Measurements from ENCODE around the gene URB2. TPM values are rescaled to one million over a fixed set of nuclear protein-coding genes. Genes with fewer than 3 reads are reported as not detected.
"Not testable (repeated sequence)": the region's sequence is repeated elsewhere in the genome, so short reads cannot be mapped to it uniquely, and the experiment has no call there.

URB2 gene
- total RNA-seq, 5 donors from 2014 or later (not counting 1 experiment from before 2014, with no cell fraction given), result 8.5 to 13.7 (median 12.7) TPM

GRCh38 chr1:229582715-229583114 lies 43.3 kb upstream of the URB2 start:
- Histone ChIP-seq H3K9me3 (no peaks in the 10 kb centered on the region), H3K4me3 (ENCODE audit: control insufficient read depth in 1 of 2, extremely low read depth in 1 of 2, low read length in 1 of 2) (no peak overlapping the region), H3K36me3 (ENCODE audit: control insufficient read depth in 2 of 2, extremely low read depth in 1 of 2, insufficient read depth in 1 of 2, low read length in 1 of 2) (no peaks in the 10 kb centered on the region), H3K27me3 (replicated peaks in 1 of 2; ENCODE audit: control insufficient read depth in 2 of 2, extremely low read depth in 1 of 2, insufficient read depth in 2 of 2, low read length in 1 of 2) (no peaks in the 10 kb centered on the region), H3K27ac (ENCODE audit: low read length) (no peak overlapping the region), H3K4me1 (ENCODE audit: control insufficient read depth in 1 of 2, extremely low read depth in 1 of 2, insufficient read depth in 2 of 2, low read length in 2 of 2) (no peaks in the 10 kb centered on the region)
- DNase-seq (no peak), ATAC-seq (replicated peaks in 1 of 4) (no peak)
- no CpG with 5 or more reads among the region's 4 CpGs for WGBS (ENCODE audit: insufficient coverage)
- Mint-ChIP-seq H3K27ac (no peak overlapping the region), H3K27me3 (peaks cover 4 to 6% of the 10 kb centered on the region in 2 donors), H3K36me3 (no peaks in the 10 kb centered on the region), H3K9me3 (no peaks in the 10 kb centered on the region), H3K4me3 (no peak overlapping the region), H3K4me1 (peaks cover 0 to 4% (median 0%) of the 10 kb centered on the region in 3 donors)
- ChIA-PET POLR2A (no interaction called here), CTCF (no interaction called here)

GRCh38 chr1:229585338-229585737 lies 40.7 kb upstream of the URB2 start:
- H3K9me3 Mint-ChIP-seq, result no peaks in the 10 kb centered on the region
- Histone ChIP-seq H3K27me3 (replicated peaks in 1 of 2; ENCODE audit: control insufficient read depth in 2 of 2, extremely low read depth in 1 of 2, insufficient read depth in 2 of 2, low read length in 1 of 2) (no peaks in the 10 kb centered on the region), H3K4me3 (ENCODE audit: control insufficient read depth in 1 of 2, extremely low read depth in 1 of 2, low read length in 1 of 2) (no peak overlapping the region), H3K36me3 (ENCODE audit: control insufficient read depth in 2 of 2, extremely low read depth in 1 of 2, insufficient read depth in 1 of 2, low read length in 1 of 2) (peaks cover 0 to 3% of the 10 kb centered on the region in 2 donors), H3K27ac (ENCODE audit: low read length) (no peak overlapping the region), H3K4me1 (ENCODE audit: control insufficient read depth in 1 of 2, extremely low read depth in 1 of 2, insufficient read depth in 2 of 2, low read length in 2 of 2) (no peaks in the 10 kb centered on the region), H3K9me3 (no peaks in the 10 kb centered on the region)
- no peaks in the 10 kb centered on the region for H3K4me1 Mint-ChIP-seq
- CTCF ChIA-PET, result interaction anchor here in 1 of 2 donors (0.6 kb wide), 1 partner anchor 70 kb away, joined by 6 read pairs; no protein-coding TSS in a partner anchor
- ATAC-seq (replicated peaks in 1 of 4) (no peak), DNase-seq (no peak)
- POLR2A ChIA-PET, result no interaction called here
- no peak overlapping the region for H3K27ac Mint-ChIP-seq
- no CpG with 5 or more reads among the region's 2 CpGs for WGBS (ENCODE audit: insufficient coverage)
- peaks cover 6% of the 10 kb centered on the region for H3K36me3 Mint-ChIP-seq
- peaks cover 0 to 3% of the 10 kb centered on the region in 2 donors for H3K27me3 Mint-ChIP-seq
- no peak overlapping the region for H3K4me3 Mint-ChIP-seq

- Mint-ChIP-seq H3K36me3 (peaks cover 33% of the 10 kb centered on the region), H3K4me3 (no peak overlapping the region), H3K9me3 (no peaks in the 10 kb centered on the region), H3K27me3 (no peaks in the 10 kb centered on the region), H3K27ac (no peak overlapping the region), H3K4me1 (no peaks in the 10 kb centered on the region)
- CTCF ChIA-PET, result no interaction called here
- Histone ChIP-seq H3K27ac (ENCODE audit: low read length) (no peak overlapping the region), H3K27me3 (replicated peaks in 1 of 2; ENCODE audit: control insufficient read depth in 2 of 2, extremely low read depth in 1 of 2, insufficient read depth in 2 of 2, low read length in 1 of 2) (no peaks in the 10 kb centered on the region), H3K9me3 (no peaks in the 10 kb centered on the region), H3K4me3 (ENCODE audit: control insufficient read depth in 1 of 2, extremely low read depth in 1 of 2, low read length in 1 of 2) (no peak overlapping the region), H3K4me1 (ENCODE audit: control insufficient read depth in 1 of 2, extremely low read depth in 1 of 2, insufficient read depth in 2 of 2, low read length in 2 of 2) (no peaks in the 10 kb centered on the region), H3K36me3 (ENCODE audit: control insufficient read depth in 2 of 2, extremely low read depth in 1 of 2, insufficient read depth in 1 of 2, low read length in 1 of 2) (peaks cover 3 to 32% of the 10 kb centered on the region in 2 donors)
- POLR2A ChIA-PET, result no interaction called here
- DNase-seq (no peak), ATAC-seq (replicated peaks in 1 of 4) (no peak)
- WGBS (ENCODE audit: insufficient coverage), result no CpG with 5 or more reads among the region's 5 CpGs
These were observed 35.9 kb upstream of the URB2 start for GRCh38 chr1:229590119-229590518.

GRCh38 chr1:229593800-229594199 lies 32.2 kb upstream of the URB2 start:
- no peaks in the 10 kb centered on the region for H3K27me3 Mint-ChIP-seq
- DNase-seq, result no peak
- no peak overlapping the region for H3K4me3 Mint-ChIP-seq
- peaks cover 0 to 5% (median 2%) of the 10 kb centered on the region in 3 donors for H3K4me1 Mint-ChIP-seq
- Histone ChIP-seq H3K27me3 (replicated peaks in 1 of 2; ENCODE audit: control insufficient read depth in 2 of 2, extremely low read depth in 1 of 2, insufficient read depth in 2 of 2, low read length in 1 of 2) (no peaks in the 10 kb centered on the region), H3K27ac (ENCODE audit: low read length) (no peak overlapping the region), H3K4me3 (ENCODE audit: control insufficient read depth in 1 of 2, extremely low read depth in 1 of 2, low read length in 1 of 2) (no peak overlapping the region), H3K36me3 (ENCODE audit: control insufficient read depth in 2 of 2, extremely low read depth in 1 of 2, insufficient read depth in 1 of 2, low read length in 1 of 2) (peaks cover 3 to 37% of the 10 kb centered on the region in 2 donors), H3K4me1 (ENCODE audit: control insufficient read depth in 1 of 2, extremely low read depth in 1 of 2, insufficient read depth in 2 of 2, low read length in 2 of 2) (no peaks in the 10 kb centered on the region), H3K9me3 (no peaks in the 10 kb centered on the region)
- ChIA-PET POLR2A (no interaction called here), CTCF (no interaction called here)
- peaks cover 44% of the 10 kb centered on the region for H3K36me3 Mint-ChIP-seq
- WGBS (ENCODE audit: insufficient coverage), result 95% methylated on average over 2 of the region's 12 CpGs
- H3K27ac Mint-ChIP-seq, result no peak overlapping the region
- no peaks in the 10 kb centered on the region for H3K9me3 Mint-ChIP-seq
- no peak for ATAC-seq (replicated peaks in 1 of 4)

- Mint-ChIP-seq H3K27me3 (no peaks in the 10 kb centered on the region), H3K4me3 (no peak overlapping the region), H3K36me3 (peaks cover 46% of the 10 kb centered on the region), H3K9me3 (no peaks in the 10 kb centered on the region), H3K27ac (no peak overlapping the region), H3K4me1 (peaks cover 0 to 8% (median 3%) of the 10 kb centered on the region in 3 donors)
- no peaks in the 10 kb centered on the region for H3K27me3 ChIP-seq (replicated peaks in 1 of 2; ENCODE audit: control insufficient read depth in 2 of 2, extremely low read depth in 1 of 2, insufficient read depth in 2 of 2, low read length in 1 of 2)
- no peak overlapping the region for H3K27ac ChIP-seq (ENCODE audit: low read length)
- 96% methylated on average over 27 of the region's 34 CpGs for WGBS (ENCODE audit: insufficient coverage)
- H3K4me3 ChIP-seq (ENCODE audit: control insufficient read depth in 1 of 2, extremely low read depth in 1 of 2, low read length in 1 of 2), result no peak overlapping the region
- ChIA-PET POLR2A (interaction anchor here in 1 of 2 donors (0.6 kb wide), 1 partner anchor 1928 kb away, joined by 3 read pairs; no protein-coding TSS in a partner anchor), CTCF (no interaction called here)
- H3K9me3 ChIP-seq, result no peaks in the 10 kb centered on the region
- peaks cover 0 to 37% of the 10 kb centered on the region in 2 donors for H3K36me3 ChIP-seq (ENCODE audit: control insufficient read depth in 2 of 2, extremely low read depth in 1 of 2, insufficient read depth in 1 of 2, low read length in 1 of 2)
- ATAC-seq (replicated peaks in 1 of 4), result no peak
- no peak for DNase-seq
- no peaks in the 10 kb centered on the region for H3K4me1 ChIP-seq (ENCODE audit: control insufficient read depth in 1 of 2, extremely low read depth in 1 of 2, insufficient read depth in 2 of 2, low read length in 2 of 2)
These were observed 31.6 kb upstream of the URB2 start for GRCh38 chr1:229594227-229595008.

- H3K27ac Mint-ChIP-seq; DNase-seq; H3K27ac ChIP-seq (ENCODE audit: low read length); CTCF ChIA-PET; H3K27me3 Mint-ChIP-seq; H3K4me3 ChIP-seq (ENCODE audit: control insufficient read depth in 1 of 2, extremely low read depth in 1 of 2, low read length in 1 of 2); H3K9me3 ChIP-seq; H3K4me3 Mint-ChIP-seq; H3K4me1 ChIP-seq (ENCODE audit: control insufficient read depth in 1 of 2, extremely low read depth in 1 of 2, insufficient read depth in 2 of 2, low read length in 2 of 2); H3K9me3 Mint-ChIP-seq; ATAC-seq (replicated peaks in 1 of 4); POLR2A ChIA-PET; H3K4me1 Mint-ChIP-seq; H3K27me3 ChIP-seq (replicated peaks in 1 of 2; ENCODE audit: control insufficient read depth in 2 of 2, extremely low read depth in 1 of 2, insufficient read depth in 2 of 2, low read length in 1 of 2): not testable (repeated sequence)
- peaks cover 0 to 43% of the 10 kb centered on the region in 2 donors for H3K36me3 ChIP-seq (ENCODE audit: control insufficient read depth in 2 of 2, extremely low read depth in 1 of 2, insufficient read depth in 1 of 2, low read length in 1 of 2)
- H3K36me3 Mint-ChIP-seq, result peaks cover 50% of the 10 kb centered on the region
- WGBS (ENCODE audit: insufficient coverage), result 97% methylated on average over 5 of the region's 7 CpGs
These were observed 30.2 kb upstream of the URB2 start for GRCh38 chr1:229595876-229596275.
